SK-N-SH (cell line): ENCODE measurements around the gene SNX32. TPM values are rescaled to one million over a fixed set of nuclear protein-coding genes. Genes with fewer than 3 reads are reported as not detected.

ENCODE experiments used
- CHD2 ChIP-seq: fragments of 150-350 bp; IDR thresholded peaks from 2 replicates; pipeline ENCODE4 v1.6.1; 2018; ENCODE audit warnings: low read length; ENCODE audit not compliant: partially characterized antibody
- CTCF ChIP-seq: fragments of 200-600 bp; sonication (generic); IDR thresholded peaks from 2 replicates; pipeline ENCODE4 v1.6.1; 2017; ENCODE audit warnings: antibody characterized with exemption, mild to moderate bottlenecking, moderate library complexity
- ELF1 ChIP-seq: IDR thresholded peaks from 2 replicates; pipeline ENCODE4 v1.4.0; 2012
- FOSL2 ChIP-seq: IDR thresholded peaks from 2 replicates; pipeline ENCODE4 v1.4.0; 2012; ENCODE audit warnings: low read depth, mild to moderate bottlenecking, moderate library complexity, borderline replicate concordance
- FOXJ3 ChIP-seq: sonication (generic); formaldehyde crosslinking; IDR thresholded peaks from 2 replicates; pipeline ENCODE4 v1.5.1; 2020; ENCODE audit warnings: mild to moderate bottlenecking, missing genetic modification reagents
- GABPA ChIP-seq: IDR thresholded peaks from 2 replicates; pipeline ENCODE4 v1.4.0; 2012; ENCODE audit warnings: low read depth, mild to moderate bottlenecking
- GATA2 ChIP-seq: sonication (generic); formaldehyde crosslinking; IDR thresholded peaks from 2 replicates; pipeline ENCODE4 v1.5.0; 2020; ENCODE audit warnings: mild to moderate bottlenecking, missing genetic modification reagents
- IRF3 ChIP-seq: fragments of 150-350 bp; IDR thresholded peaks from 2 replicates; pipeline ENCODE4 v1.6.1; 2016; ENCODE audit warnings: mild to moderate bottlenecking, low read depth, low read length
- JUND ChIP-seq: IDR thresholded peaks from 2 replicates; pipeline ENCODE4 v1.4.0; 2012
- MAX ChIP-seq: IDR thresholded peaks from 2 replicates; pipeline ENCODE4 v1.4.0; 2012; ENCODE audit warnings: low read depth
- MEF2A ChIP-seq: IDR thresholded peaks from 2 replicates; pipeline ENCODE4 v1.4.0; 2012; ENCODE audit warnings: low read depth, borderline replicate concordance
- PBX3 ChIP-seq: IDR thresholded peaks from 2 replicates; pipeline ENCODE4; 2012
- RCOR1 ChIP-seq: fragments of 150-350 bp; IDR thresholded peaks from 2 replicates; pipeline ENCODE4 v1.6.1; 2017; ENCODE audit warnings: antibody characterized with exemption, low read length
- RFX5 ChIP-seq: IDR thresholded peaks from 2 replicates; pipeline ENCODE4 v1.6.1; 2012; ENCODE audit warnings: mild to moderate bottlenecking, improper control_type of control experiment, low read length
- SIN3A ChIP-seq: IDR thresholded peaks from 2 replicates; pipeline ENCODE4 v1.6.1; 2012; ENCODE audit warnings: low read depth, mild to moderate bottlenecking, low read length, moderate library complexity, borderline replicate concordance
- USF1 ChIP-seq: IDR thresholded peaks from 2 replicates; pipeline ENCODE4 v1.4.0; 2012; ENCODE audit warnings: low read depth, borderline replicate concordance
- USF2 ChIP-seq: fragments of 150-350 bp; IDR thresholded peaks from 2 replicates; pipeline ENCODE4 v1.6.1; 2017; ENCODE audit warnings: antibody characterized with exemption, low read length, low read depth, borderline replicate concordance
- polyA plus RNA-seq, 3 experiments: library from polyadenylated mRNA; depleted of rRNA; stranded (reverse); fragments of >200 nt; gene quantifications; 2 replicates each; pipeline ENCODE4 v1.2.3, GENCODE V29; 2012

Gene SNX32
- polyA plus RNA-seq, 1 of the 3 experiments (the other 2 are of a cell fraction), result 1.0 TPM

GRCh38 chr11:65873318-65874156 lies 39.8 kb downstream of the SNX32 start (continued):
- TF ChIP-seq PBX3 (peak; percentile 26; the same call in 1 of the 2 replicates), GABPA (peak; percentile 64), RCOR1 (no peak; the same call in 1 of the 2 replicates), USF2 (peak; percentile 78), FOXJ3 (no peak), CTCF (no peak), CHD2 (peak; percentile 59), RFX5 (no peak; the same call in 1 of the 2 replicates), IRF3 (no peak), USF1 (peak; percentile 92), MAX (peak; percentile 82; the same call in 1 of the 2 replicates), SIN3A (peak; percentile 65; the same call in 1 of the 2 replicates), MEF2A (no peak), GATA2 (CRISPR knock-in tag) (no peak), FOSL2 (no peak), JUND (no peak), ELF1 (no peak)
